ENCODE data around the gene FUBP3.

FUBP3 gene

DNA sequence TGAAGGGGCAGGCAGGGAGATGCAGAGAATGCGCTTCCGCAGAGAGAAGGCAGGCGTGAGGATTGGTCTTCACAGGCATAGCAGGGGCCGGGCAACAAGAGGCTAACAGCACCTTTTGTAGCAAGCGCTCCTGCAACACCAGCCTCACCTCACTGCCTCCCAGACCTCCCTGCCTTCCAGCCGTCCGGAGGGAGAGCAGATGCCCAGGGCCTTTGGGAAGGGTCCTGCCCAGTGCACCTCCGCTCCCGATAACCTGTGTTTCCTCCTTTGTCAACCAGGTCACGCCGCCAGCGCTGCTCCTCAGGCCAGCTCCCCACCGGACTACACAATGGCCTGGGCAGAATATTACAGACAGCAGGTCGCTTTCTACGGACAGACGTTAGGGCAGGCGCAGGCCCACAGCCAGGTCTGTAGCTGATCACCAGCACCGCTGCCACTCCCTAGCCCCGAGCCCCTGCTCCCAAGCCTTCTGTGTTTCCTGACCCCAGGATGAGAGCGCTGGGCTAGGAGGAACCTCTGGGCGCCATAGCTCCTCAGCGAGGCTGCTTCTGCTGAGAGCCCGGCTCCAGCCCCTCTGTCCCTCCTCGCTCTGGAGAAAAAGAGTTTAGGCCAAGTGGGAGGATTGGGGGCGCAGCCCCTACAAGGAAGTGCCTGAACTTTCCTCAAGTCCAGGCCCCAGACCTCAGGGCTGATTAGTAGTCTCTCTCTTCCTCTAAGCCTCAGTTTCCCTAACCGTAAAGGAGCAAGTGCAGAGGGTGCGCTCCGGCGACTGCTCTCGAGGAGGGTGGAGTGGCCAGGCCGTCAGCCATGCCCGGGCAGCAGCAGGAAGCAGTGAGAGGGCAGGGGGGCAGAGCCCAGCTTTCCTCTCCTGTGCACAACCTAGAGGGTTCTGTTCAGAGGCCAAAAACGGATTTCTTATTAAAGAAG is 56.6 kb downstream of the FUBP3 start:
- DNase-seq: no peak

DNA sequence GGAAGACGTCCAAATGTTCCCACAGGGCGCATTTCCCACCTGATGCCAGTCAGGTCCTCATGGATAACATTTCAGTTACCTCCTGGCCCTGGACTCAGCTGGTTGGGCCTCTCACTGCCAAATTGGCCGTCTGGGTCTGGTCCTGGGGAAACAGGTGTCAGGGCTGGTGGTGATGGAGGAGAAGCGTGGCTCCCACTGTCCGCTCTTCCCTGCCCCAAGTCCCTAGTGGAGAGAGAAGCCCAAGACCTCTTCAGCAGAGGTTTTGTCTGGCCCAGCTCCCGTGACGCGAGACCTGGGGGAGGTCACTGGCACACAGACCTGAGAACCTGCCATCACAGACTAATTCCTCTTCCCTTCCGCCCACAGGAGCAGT is 57.3 kb downstream of the FUBP3 start:
- no peak for DNase-seq

DNA sequence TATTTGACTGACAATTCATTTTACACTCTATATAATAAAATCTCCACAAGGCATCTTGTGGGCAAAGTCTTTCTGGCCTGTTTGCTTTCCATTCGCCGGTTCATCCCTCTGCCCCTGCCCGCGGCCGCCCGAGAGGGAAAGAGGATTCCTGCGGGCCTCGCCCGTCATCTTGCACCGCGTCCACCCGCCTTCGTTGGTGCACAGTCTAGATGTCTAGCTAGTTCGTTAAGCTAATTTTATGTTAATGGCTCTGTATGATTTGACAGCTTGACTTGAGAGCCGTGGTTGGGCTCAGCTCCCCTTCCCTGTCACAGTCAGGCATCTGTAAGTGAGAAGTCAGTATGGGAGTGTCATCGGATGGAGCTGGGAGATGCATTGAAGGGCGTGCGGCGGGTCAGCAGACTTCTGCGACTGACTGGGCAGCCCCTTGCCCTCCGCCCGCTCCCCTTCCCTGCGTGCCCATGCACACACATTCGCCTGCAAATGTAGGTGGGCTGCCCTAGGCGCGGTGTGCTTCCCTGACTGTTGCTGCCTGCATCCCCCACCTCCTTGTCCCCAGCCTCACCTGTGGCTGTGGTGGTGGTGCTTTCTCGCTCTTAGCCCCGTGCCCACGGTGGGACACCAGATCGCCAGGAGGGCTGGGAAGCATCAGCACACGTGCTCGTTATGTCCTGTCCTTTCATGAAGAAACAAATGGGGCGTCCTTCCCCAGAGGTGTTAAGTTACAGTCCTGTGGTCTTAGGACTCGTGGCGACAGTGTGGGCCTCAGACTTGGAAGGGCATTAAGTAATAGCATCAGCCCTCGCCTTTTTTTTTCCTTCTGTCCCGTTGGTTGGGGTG is 59.1 kb downstream of the FUBP3 start:
- no peak for DNase-seq

DNA sequence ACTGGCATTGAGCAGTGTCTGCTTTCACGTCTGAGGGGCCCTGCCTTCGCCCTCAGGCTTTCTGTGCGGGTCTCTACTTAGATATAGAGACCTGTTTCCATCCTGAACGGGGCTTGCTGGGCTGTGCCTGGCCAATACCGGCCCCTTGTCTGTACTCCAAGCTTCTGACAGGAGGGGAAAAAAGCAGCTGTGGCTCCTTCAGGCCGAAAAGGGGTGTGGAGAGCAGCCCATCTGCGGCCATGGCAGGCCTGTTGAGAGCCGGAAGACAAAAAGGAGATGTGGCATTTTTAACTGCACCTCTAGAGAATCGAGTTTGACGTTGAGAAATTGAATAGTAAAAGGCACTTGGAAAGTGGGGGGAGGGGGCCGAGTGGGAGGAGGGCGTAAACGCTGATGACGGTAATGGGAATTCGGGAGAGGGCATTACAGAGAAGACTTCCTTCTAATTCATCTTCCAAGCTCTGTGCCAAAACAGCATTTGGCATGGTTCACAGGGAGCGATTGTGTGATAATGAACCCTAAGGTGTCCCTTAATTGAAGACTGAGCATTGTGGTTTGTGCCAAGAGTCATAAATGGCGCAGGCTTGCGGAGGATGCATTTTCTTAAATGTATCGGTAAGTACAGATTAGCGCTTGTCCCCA is 59.9 kb downstream of the FUBP3 start:
- no peak for DNase-seq

DNA sequence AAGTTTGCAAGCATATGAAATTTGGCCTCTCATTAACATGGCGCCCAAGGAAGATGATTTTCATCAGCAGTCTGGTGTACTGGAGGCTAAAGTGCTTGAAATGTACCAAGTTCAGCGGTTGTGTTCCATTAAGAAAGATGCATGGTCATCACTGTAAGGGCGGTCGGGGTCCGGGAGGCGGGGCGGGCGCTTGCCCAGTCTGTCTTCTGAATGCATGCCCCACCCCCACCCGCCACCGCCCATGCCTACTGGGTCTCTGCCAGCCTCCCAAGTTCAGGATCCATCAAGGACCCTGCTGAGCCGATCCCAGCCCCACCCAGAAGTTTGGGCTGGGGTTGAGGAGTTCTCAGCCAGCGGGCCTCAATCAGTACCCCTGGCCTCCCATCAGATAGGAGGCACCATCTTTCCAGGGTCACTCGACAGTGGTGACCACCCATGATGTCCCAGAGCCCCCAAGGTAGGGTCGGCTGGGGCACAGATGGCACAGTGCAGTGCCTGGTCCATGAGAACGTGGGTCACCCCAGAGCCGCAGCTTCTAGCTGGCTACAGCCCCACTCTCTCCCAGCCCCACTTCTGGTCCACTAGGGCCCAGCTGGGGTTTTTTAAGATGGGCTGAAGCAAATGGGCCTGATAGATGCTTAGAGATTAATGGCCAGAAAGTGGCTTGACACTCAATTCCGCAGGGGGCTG is 60.6 kb downstream of the FUBP3 start:
- DNase-seq: no peak

DNA sequence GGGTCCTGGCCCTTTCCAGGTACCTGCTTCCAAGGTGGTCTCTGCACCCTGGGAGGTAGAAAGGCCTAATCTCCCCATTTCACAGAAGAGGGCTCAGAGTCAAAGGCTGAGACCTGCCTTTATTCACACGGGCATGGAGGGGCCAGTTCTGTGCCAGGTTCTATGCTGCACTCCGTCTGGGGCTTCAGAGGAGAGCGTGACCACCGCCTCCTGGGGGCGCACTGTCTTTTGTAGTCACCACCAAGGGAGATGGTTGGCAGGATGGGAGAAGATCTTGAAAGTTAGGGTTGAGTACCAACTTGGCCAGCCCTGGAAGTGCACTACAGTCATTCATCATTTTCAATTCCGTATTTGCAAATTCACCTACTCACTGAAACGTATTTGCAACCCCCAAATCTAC is 61.3 kb downstream of the FUBP3 start:
- no peak for DNase-seq

DNA sequence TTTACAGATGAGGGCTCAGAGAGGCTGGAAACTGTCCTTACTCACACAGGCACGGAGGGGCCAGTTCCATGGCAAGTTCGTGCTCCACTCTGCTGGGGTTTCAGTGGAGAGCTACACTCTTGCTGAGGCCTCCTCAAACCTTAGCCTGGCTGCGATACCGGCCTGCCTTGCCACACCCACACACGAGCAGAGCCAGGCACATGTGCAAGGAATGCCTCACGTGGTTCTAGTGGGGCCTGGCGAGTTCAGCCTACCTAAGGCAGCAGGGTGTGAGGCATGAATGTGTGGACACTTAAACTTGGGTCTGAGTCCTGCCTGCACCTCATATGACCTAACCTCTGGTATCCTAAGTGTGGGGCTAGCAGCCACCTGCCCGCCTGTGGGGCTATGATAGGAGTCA is 63.5 kb downstream of the FUBP3 start:
- no peak for DNase-seq

DNA sequence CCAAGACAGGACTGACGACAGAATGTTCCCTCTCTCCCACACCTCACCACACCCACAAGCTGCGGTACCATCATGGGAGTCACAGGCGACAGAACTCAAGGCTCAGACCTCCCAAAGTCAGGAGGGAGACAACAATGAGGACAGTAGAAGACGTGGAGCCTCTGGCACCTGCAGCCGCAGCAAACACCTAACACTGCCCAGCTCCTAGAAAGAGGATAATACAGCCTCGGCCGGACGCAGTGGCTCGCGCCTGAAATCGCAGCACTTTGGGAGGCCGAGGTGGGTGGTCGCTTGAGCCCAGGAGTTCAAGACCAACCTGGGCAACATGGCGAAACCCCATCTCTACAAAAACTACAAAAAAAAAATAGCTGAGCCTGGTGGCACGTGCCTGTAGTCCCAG is 71.8 kb downstream of the FUBP3 start:
- DNase-seq: no peak

DNA sequence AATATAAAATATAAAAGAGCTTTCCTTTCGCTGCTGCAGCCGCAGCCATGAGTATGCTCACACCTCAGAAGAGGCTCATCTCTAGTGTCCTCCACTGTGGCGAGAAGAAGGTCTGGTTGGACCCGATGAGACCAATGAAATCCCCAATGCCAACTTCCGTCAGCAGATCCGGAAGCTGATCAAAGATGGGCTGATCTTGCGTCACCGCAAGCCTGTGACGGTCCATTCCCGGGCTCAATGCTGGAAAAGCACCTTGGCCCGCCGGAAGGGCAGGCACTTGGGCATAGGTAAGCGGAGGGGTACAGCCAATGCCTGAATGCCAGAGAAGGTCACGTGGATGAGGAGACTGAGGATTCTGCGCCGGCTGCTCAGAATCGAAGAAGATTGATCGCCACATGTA is 72.4 kb downstream of the FUBP3 start:
- no peak for DNase-seq

DNA sequence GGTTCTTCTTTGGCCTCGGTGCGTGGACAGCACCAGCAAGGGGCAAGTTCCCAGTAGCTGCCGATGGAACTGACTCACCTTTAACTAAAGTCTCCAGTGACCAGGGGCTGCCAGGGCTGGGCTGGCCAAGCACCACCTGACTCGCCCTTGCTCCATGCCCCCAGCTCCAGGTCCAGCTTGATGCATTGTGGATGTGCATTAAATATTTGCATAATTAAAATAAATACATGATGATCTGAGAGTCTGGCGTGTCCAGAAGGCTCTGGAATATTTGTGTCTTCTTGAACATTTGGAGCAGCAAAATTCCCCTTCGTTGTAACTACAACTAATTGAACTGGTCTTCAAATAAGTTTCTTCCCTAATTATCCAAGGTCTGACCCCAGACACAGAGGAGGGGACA is 75.5 kb downstream of the FUBP3 start:
- no peak for DNase-seq

DNA sequence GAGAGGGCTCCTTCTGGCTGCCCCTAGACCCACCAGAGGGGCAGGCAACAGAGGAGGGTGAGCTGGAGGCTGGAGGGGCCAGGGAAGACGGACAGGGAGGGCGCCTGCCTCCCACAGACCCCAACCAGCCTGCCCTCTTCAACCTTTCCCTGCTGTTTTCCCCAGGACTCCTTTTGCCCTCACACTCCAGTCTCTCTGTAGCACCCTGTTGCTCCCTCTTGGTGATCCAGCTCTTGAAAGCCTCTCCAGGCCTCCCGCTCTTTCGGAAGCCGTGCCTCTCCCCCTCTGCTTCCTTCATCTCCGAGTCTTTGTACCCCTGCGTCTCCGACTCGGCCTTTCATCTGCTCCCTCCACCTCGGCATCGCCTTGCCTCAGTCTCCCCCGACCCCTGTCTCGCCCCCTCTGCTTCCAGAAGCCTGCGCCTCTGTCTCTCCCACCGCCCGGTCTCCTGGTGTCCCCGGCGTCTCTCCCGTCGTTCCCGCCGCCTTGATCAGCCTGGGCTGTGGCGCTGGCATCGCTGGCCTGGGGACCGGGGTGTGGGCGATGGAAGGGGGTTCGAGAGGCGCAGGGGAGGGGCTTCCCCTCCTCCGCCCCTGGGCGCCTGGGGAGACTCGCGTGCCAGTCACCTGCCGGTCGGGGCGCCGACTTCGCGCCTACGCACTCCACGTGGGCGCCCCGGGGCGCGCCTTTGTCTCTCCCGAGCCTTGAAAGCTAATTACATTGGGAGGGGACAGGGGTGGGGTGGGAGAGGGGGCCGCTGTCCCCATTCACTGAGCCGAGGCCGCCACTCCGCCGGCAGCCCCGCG is 79.7 kb downstream of the FUBP3 start:
- no peak for DNase-seq

DNA sequence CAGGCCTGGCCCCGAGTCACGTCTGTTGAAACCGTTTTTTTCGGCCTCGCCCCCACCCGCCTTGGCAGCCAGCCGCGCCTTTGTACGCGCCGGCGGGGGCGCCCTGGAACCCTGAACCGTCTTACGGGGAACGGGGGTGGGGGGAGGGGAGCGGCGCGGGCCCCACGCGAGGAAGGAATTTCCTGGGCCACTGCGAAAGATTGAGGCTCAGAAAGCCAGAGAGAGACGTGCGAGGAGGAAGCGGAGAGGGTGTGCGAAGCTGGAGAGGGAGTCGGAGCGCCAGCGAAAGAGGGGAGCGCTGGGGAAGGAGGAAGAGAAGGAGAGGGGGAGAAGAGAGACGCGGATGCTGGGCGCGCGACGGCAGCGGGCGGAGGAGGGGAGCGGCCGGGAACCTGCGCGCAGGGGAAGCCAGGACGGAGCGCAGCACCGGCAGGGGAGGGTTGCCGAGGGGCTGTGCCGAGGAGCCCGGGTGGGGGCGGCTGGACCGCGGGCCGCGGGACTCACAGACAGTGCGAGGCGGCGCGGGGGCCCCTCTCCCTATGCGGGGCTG is 80.4 kb downstream of the FUBP3 start:
- DNase-seq: no peak

DNA sequence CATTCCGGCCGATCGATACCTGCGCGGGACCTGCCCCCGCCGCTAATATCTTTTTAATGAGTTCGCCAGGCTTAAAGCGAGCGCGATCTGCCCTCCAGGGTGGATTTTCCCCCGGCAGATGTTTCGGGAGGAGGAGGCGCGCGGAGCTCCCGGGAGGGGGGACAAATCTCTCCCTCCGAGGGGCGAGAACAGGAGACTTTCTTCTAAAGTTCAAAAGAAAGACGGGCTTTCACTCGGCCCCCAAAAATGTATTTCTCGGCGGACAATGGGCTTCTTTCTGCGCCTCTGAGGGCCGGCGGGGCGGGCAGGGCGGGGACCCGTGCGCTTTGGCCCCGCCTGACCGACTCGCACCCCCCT is 80.9 kb downstream of the FUBP3 start:
- no peak for DNase-seq

DNA sequence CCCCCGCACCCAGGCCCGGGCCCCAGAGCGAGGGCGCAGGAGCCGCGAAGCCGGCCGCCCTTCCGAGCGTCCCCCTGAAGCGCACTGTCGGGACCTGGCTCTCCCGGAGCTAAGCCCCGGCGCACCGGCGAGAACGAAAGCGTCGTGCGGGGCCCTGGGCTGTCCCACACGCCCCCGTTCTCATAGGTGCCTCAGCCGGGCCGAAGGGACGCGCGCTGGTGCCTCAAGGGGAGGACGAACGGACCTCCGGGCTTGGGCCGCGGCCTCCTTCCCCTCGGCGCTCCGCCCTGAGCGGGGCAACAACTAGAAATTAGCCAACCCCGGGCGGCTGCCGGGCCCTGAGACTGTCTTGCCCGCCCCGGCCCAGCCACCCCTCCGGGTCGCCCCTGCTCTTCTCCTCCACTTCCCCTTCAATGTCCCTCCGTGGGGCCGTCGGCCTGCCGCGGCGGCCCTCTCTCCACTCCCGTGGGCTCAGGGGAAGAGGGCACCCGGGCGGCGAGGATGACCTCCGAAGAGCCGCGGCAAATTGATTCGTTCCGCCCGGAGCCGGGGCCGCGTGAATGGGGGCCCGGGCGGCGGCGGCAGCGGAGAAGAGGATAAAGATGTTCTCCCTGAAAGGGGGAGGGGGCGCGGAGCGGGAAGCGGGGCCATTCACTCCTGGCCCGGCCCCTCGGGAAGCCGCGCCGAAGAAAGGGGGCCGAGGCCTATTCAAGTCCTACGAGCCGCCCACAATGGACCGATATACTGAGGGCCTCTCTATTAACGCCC is 81.5 kb downstream of the FUBP3 start:
- no peak for DNase-seq

DNA sequence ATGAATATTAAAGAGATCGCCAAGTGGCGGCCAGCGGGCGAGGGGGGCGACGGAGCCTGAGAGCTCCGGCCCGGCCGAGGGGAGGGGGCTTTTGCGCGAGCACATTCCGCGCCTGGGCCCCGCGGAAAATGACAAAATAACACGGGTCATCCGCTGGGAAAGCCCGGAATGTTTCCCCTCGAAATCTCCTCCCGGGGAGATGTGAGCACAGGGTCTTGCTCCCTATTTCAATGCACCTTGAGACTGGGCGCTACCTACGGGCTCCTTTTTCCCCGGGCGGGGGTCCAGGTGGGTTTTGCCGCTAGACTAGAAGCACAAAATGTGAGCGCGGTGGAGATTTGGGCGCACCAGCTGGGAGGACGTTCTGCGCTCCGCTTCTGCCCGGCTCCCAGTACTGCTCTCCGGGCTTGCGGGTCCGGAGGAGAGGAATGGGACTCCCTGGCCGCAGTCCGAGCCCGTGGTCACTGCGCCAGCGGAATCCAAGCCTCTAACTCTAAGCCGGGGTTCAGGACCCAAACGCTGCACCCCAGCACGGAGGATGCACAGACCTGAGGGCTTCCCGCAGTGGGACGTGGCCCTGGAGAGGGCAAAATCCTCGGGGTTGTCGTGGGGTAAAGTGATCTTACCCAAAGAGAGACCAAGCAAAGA is 82.2 kb downstream of the FUBP3 start:
- DNase-seq: no peak

DNA sequence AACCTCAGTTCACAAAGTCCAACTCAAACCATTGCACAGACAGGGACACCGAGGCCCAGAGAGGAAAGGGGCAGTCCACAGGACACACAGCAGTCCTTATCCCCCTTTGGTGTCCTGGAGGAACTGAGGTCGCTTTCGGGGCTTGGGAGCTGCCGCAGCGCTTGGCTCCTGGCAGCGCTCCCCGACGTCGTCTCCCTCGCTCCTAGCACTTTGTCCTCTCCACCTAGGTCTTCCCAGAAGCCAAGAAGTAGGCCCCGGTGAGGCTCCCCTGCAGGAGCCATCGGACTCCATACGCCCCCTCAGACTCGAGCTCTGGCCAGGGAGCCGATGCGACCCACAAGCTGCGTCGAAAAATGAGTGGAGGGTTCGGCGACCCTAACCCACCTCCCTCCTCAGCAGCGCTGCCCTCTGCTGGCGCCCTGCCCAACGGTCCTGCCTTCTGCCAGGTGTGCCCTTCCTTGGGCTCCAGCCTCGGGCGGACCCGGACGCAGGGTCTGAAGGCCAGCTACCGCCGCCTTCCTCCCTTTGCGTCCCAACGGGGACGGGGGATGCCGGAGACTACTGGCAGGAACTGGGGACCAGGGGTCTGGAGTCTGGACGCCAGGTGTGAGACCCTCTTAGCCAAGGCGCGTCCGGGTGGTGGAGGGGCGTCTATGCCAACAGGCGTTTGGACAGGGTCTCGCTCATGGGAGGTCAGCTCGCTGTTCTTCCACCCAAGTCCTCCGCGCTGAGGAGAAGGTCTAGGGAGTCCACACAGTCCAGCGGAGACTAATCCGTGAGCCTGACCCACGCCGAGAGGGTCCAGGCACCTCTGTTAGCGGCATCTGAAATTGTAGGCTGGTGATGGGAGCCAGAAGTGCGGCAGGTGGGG is 83.0 kb downstream of the FUBP3 start:
- no peak for DNase-seq

DNA sequence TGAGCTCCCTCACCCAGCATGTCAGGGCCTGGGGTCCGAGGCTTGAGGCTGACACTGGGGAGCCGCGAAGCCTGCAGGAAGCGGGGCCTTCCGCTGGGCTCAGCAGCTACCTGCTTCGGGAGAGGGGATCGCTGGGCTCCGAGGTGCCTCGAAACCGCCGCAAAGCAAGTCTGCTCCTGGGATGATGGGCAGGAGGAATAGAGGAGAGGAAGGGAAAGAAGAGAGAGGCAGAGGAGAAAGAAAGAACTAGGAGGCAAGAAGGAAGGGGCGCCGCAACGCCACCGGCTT is 83.5 kb downstream of the FUBP3 start:
- no peak for DNase-seq

DNA sequence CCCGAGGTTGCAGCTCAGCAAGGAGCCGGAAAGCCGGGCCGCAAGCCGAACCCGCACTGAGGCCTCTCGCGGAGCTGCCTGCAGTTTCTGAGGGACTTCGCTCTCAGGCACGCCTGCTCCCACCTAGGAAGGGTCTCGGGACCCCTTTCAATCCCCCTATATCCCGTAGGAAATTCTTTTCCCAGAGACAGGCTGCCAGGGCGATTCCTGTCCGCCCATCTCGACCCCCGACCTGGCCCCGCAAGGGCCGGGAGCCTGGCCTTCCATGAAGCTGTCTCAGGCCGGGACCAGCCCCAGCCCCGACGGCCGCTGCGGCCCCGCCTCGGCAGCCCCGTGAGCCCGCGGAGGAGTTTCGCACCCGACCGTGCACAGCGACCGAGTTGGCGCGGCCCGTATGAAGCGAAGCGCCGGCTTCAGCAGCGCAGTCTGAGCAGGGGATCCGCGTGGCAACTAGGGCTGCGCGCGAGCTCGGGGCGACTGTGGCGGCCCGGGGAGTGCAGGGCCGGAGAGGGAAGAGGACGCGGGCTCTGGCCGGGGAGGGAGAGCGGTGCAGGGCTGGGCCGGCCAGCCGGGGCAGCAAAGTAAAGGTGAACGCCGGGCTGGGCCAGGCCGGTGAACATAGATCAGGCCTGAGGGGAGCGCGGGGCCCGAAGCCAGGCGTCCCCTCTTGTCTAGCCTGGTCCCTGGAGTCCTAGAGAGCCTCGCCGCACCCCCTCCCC is 84.0 kb downstream of the FUBP3 start:
- DNase-seq: peak; percentile 49

DNA sequence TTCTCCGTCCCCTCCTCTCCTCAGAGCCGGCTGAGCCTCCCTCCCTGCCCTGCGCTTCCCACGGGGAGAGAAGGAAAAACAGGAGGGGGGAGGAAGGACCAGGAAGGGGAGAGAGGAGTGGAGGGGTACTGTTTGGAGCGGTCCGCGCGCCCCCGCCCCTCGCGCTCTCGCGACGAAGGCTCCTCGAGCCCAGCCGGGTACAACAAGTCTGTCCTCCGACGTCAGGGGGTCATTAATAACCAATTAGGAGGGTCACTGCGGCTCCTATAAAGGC is 84.5 kb downstream of the FUBP3 start:
- no peak for DNase-seq

Data from hematopoietic multipotent progenitor cell treated with erythropoietin and hydrocortisone succinate and interleukin-3 and kit ligand, for 4 days (in vitro differentiated cells).